HG02884 (cell line): ENCODE measurements around the gene SORBS2.

Source experiments
- ATAC-seq: cut with Tn5 transposase; IDR thresholded peaks from one replicate; pipeline ENCODE4 v1.9.1; 2021; ENCODE audit warnings: mild to moderate bottlenecking, moderate library complexity; ENCODE audit not compliant: unreplicated experiment

Gene SORBS2

GRCh38 chr4:185536411-185536709 is 275.6 kb downstream of the SORBS2 start:
- no peak for ATAC-seq

GRCh38 chr4:185535612-185536410 is 276.2 kb downstream of the SORBS2 start:
- ATAC-seq: no peak
